NCI-H460 (cell line): ENCODE data around the gene MYBPH. TPM values are rescaled to one million over a fixed set of nuclear protein-coding genes. Genes with fewer than 3 reads are reported as not detected.

Source experiments
- DNase-seq: peaks from one replicate; pipeline ENCODE4 v3.0.0-alpha.2; 2016; ENCODE audit warnings: low read depth; ENCODE audit errors: extremely low read depth
- total RNA-seq: library from RNA; depleted of rRNA; stranded (reverse); fragments of >200 nt; shearing (Covaris generic); gene quantifications from 2 replicates; pipeline ENCODE4 v1.2.3, GENCODE V29; 2014

Gene MYBPH
- total RNA-seq, 1 experiment from 2014 or later = not detected

DNA sequence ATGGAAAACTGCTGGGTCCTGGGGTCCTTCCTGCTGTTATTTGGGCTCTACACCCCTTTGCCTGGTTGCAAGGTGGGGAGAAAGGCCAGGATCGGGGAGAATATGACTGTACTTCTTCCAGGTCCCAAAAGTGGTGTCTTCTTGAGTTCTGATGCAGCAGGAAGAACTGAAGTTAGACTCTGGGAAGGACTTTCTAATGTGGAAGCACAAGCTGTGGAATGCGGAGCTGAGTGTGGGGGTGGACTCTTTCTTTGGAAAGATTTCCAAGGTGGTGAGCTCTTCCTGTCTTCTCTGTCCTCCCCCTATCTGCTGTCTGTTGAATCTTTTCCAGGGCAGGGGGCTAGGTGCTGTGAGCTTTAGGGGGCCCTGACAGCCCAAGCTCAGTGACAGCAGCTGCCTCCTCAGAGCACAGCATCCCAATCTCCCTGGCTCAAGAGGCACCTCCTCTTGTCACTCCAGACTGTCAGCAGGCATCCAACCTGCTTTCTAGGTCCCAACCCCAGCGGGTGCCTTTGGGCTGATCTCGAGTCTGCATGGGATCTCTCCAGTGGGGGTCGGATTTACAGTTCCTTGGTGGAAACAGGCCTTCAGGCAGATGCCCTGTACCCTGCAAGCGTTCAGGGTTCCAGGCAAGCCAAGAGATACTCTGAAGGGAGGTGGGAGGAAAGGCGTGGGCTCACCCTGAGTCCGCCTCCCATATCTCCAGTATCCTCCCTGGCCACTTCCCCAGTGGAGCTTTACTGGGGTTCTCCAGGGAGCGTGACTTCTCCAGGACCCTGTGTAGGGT is 24.9 kb downstream of the MYBPH start:
- DNase-seq = no peak

DNA sequence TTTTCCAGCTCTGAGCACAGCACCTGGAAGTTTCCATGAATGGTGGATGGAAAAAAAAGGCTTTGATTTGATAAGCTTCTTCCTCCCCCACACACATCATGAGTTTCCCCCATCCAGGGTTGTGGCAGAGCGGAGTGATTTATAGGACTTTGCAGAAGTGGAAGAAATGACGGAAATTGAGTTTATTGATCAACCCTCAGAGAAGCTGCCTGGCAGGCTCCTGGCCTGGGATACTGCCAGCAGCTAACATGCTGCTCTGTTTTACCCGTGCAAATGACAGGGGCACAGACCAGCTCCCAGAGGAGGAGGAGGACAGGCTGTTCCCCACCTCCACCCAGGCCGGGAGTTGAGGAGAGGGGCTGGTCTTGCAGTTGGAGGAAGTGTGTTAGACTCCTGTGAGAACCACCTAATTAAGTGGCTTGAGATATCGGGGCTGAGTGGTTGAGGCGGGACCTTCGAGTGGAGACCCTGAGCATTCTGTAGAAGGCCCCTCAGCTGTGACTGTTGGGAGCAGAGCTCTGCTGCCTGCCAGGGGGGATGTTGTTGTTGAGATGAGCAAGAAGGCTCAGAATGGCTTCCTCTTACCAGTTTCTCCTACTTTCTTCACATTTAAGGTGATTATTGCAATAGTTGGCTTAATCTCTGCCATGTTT is 26.3 kb downstream of the MYBPH start:
- no peak for DNase-seq

DNA sequence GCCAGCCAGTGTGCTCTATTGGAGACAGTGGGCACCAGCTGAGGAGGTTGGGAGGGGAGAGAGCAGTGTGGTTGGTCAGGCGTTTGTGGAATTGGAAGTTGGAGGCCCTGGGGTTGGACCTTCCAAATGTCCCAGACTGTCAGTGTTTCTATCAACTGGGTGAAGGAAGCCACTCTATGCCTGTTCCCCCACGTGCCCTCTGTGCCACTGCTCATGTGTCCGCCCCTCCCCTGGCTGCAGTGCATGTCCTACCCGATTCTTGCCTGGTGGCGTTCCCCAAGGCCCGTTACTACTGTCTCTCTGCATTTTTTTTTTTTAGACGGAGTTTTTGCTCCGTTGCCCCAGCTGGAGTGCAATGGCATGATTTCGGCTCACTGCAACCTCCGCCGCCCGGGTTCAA is 27.0 kb downstream of the MYBPH start:
- no peak for DNase-seq

GRCh38 chr1:203148127-203148526 is 27.5 kb downstream of the MYBPH start:
- DNase-seq = no peak

GRCh38 chr1:203147376-203147775 is 28.2 kb downstream of the MYBPH start:
- DNase-seq = no peak

DNA sequence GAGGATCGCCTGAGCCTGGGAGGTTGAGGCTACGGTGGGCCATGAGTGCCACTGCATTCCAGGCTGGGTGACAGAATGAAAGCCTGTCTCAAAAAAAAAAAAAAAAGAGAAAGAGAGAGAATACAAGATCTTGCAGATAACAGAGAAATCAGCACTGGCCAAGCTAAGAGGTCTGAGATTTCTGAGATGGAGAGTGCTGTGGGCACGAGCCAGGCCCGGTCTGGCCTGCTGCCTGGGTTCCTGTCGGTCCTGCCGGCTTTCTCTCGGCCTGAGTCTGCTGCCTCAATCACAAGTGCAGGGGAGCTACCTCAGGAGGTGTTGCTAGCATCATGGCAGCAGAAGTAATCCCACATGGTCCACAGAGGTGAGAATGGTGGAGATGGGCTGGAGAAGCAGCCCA is 29.1 kb downstream of the MYBPH start:
- DNase-seq = no peak

GRCh38 chr1:203146042-203146369 is 29.6 kb downstream of the MYBPH start:
- DNase-seq = no peak

- DNase-seq = no peak
Measured at GRCh38 chr1:203145321-203146041, 30.1 kb downstream of the MYBPH start.

DNA sequence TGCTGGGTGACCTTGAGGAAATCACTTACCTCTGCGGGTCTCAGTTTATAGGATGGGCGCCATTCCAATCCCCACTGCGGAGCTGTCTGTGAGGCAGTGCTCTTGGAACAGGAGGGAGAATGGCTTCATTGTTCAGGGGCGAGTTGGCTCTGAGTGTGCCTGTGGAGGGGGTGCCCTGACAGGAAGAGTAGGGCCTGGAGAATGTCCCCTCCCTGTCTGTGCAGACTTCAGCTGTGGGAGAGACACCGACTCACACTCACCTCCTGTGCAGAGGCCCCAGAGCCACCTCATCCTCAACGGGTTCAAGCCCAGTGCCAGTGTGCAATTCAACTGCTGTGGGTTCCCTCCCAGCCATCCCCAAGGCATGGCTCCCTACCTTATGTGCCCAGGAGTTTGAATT is 31.0 kb downstream of the MYBPH start:
- no peak for DNase-seq

DNA sequence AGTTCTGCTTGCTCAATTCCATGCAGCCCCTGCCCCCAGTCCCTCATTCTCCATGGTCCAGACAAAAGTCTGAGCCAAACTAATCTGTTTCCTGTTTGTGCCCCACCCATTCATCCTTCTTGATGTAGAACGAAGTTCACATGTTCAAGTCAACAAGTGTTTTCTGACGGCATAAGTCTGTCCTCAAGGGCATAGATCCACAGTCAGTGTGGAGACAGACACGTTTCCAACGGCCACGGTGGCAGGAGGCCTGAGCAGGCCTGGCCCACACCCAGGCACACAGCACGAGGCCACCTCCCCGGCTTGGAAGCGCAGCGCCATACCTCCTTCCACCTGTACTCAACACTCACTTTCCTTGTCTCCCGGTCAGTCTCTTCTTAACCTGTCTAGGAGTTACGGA is 32.0 kb downstream of the MYBPH start:
- DNase-seq = no peak

DNA sequence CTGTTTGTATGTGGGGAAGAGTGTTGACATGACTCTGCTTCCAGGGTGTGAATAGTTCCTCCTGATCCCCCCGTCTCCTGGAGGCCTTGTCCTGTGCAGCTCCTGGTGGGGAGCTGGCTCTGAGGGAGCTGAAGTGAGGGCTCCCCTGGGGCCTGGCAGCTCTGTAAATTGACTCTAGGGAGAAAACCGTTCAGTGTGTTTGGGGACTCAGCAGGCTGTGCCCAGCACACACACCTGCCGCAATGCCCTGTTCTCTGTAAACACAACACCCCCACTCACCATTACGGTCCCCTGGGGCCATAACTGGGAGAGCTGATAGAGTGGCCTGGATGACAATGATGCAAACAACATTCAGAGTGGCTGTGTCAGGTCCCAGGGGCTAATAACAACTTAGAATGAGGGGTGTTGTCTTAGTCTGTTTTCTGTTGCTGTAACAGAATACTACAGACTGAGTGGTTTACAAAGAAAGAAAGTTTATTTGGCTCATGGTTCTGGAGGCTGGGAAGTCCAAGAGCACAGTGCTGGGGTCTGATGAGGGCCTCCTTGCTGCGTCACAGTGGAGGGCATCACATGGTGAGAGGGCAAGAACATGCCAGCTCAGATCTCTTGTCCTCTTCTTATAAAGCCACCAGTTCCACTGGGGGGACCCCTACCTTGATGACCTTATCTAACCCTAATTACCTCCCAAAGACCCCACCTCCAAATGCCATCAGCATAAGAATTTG is 32.8 kb downstream of the MYBPH start:
- no peak for DNase-seq

DNA sequence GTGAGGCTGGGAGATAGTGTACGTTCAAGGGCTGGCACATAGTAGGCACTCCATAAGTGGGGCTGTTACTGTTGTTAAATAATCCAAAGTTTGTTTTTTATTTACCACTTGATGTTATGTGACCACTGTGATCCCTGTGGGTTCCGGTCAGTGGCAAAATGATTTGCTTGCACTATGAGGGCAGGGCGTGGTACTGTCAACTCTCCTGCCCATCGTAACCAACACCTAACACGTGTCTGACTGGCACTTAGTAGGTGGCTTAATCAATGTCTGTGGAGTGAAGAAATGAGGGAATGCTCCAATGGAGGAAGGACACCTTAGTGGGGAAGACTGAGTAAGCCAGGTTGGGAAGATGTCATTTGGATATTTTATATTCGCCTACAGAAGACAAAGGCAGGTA is 33.5 kb downstream of the MYBPH start:
- no peak for DNase-seq

GRCh38 chr1:203140743-203141520 is 34.7 kb downstream of the MYBPH start:
- no peak for DNase-seq

- DNase-seq = no peak
Measured at GRCh38 chr1:203139976-203140475, 35.6 kb downstream of the MYBPH start.

- no peak for DNase-seq
Measured at GRCh38 chr1:203138066-203138465, 37.6 kb downstream of the MYBPH start.

- DNase-seq = no peak
Measured at GRCh38 chr1:203137324-203137723, 38.3 kb downstream of the MYBPH start.

DNA sequence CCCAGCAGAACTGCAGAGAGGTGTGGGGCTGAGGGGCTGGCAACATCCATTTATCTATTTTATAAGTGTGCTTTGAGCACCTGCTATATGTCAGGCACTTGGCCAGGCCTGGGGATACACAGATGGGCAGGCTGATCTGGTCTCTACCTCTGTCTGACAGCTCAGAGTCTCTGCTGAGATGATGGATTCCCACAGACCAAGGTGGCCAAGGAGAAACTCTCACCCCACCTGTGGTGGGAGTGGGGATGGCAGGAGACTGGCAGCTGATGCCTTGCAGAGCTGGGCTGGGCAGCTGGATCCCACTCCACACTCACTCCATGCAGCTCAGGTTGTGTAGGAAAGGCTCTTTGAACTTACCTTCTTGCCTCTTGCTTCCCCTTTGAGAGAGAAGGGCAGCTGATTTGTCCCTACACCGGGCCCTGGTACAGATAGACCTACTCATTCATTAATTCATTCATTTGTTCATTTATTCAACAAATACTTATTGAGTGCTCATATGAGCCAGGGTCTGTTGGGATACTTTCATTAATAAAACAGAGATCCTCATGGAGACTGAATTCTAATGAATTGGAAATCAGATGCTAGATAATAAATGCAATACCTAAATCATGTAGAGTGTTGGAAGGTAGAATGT is 39.1 kb downstream of the MYBPH start:
- DNase-seq = no peak

GRCh38 chr1:203135636-203136305 is 39.9 kb downstream of the MYBPH start:
- DNase-seq = no peak
